ENCODE data around the gene STARD13.

STARD13 gene

DNA sequence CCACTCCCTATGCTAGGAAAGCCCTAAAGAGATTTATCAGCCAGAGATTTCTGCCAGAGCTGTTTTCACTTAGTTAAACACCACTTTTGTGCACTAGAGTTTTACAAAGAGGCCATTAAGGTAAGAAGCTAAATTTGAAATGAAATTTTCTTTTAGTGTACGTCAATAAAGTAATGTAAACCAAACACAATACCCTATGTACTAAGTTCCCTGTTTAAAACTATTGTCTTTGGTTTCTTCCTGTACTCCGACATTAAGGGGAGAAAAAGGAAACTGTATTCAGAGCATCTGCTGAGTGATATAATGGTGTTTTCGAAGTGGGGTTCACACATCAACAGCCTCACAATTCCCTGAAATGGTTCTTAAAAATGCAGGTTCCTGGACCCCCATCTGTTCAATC is 40.7 kb upstream of the STARD13 start:
- H3K9me3 ChIP-seq (replicated peaks; ENCODE audit: insufficient read depth, low read length) = no peaks in the 10 kb centered on the region
- no peak for DNase-seq
- H3K79me2 ChIP-seq (ENCODE audit: low read length) = no peaks in the 10 kb centered on the region
- no peak overlapping the region for H3K9ac ChIP-seq (ENCODE audit: low read length)
- H3K27me3 ChIP-seq (replicated peaks; ENCODE audit: insufficient read depth, low read length) = no peaks in the 10 kb centered on the region
- H2AFZ ChIP-seq (ENCODE audit: low read length) = no peak overlapping the region
- TF ChIP-seq CTCF (IDR thresholded peaks at IDR 0.05; ENCODE audit: low read length) (no peak), EZH2 (optimal IDR thresholded peaks at IDR 0.05; ENCODE audit: low read depth, low read length) (no peak), EZH2phosphoT487 (IDR thresholded peaks at IDR 0.05; ENCODE audit: low read length) (no peak)
- H3K4me2 ChIP-seq (ENCODE audit: low read depth, low read length) = no peak overlapping the region
- H4K20me1 ChIP-seq (ENCODE audit: insufficient read depth, low read length) = no peaks in the 10 kb centered on the region
- no peaks in the 10 kb centered on the region for H3K9me2 ChIP-seq (replicated peaks; ENCODE audit: insufficient read depth, low read length)
- H3K4me1 ChIP-seq (ENCODE audit: low read length) = no peaks in the 10 kb centered on the region
- H3K36me3 ChIP-seq (replicated peaks; ENCODE audit: insufficient read depth, low read length) = no peaks in the 10 kb centered on the region
- no peak overlapping the region for H3K27ac ChIP-seq (ENCODE audit: low read length)
- H3K4me3 ChIP-seq (ENCODE audit: low read length) = no peak overlapping the region
- no peaks in the 10 kb centered on the region for H3F3A ChIP-seq (ENCODE audit: insufficient read depth, low read length)

DNA sequence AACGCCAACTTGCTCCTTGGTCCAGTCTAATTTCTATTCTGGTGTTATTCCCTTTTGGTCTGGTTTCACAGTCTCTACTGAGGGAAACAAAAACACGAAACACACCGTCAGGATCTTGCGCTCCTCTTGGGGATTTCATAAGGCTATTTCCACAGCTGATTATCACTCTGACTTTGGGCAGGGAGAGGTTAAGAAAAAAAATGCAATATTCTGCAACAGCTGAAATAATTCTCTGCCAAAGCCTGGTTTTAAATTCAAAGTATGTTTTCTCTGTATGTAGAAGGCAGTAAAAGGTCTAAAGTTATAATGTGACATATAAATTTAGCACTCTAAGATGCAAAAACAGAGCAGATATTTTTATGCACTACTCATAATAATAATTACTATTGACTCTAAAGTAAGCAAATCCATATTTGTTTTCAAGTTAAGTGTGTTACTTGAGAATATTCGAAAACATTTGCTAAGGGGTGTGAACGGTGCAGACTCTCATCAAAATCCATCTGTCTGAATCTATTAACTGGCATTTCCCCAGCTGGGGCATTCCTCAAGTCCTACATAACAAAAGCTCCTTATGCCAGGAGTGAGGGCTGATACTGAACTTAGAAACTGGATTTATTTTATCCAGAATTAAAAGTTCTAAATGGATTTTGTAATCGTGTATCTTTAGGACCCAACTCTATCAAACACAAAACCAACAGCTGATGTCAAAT is 38.4 kb upstream of the STARD13 start:
- Histone ChIP-seq H4K20me1 (ENCODE audit: insufficient read depth, low read length) (no peaks in the 10 kb centered on the region), H3K9me2 (replicated peaks; ENCODE audit: insufficient read depth, low read length) (no peaks in the 10 kb centered on the region), H3K27ac (ENCODE audit: low read length) (no peak overlapping the region), H3K79me2 (ENCODE audit: low read length) (no peaks in the 10 kb centered on the region), H3K27me3 (replicated peaks; ENCODE audit: insufficient read depth, low read length) (no peaks in the 10 kb centered on the region), H3K4me3 (ENCODE audit: low read length) (no peak overlapping the region), H3K4me2 (ENCODE audit: low read depth, low read length) (no peak overlapping the region), H3K4me1 (ENCODE audit: low read length) (no peaks in the 10 kb centered on the region), H2AFZ (ENCODE audit: low read length) (no peak overlapping the region), H3F3A (ENCODE audit: insufficient read depth, low read length) (no peaks in the 10 kb centered on the region), H3K9me3 (replicated peaks; ENCODE audit: insufficient read depth, low read length) (no peaks in the 10 kb centered on the region), H3K9ac (ENCODE audit: low read length) (no peak overlapping the region), H3K36me3 (replicated peaks; ENCODE audit: insufficient read depth, low read length) (no peaks in the 10 kb centered on the region)
- TF ChIP-seq EZH2phosphoT487 (IDR thresholded peaks at IDR 0.05; ENCODE audit: low read length) (no peak), CTCF (IDR thresholded peaks at IDR 0.05; ENCODE audit: low read length) (no peak), EZH2 (optimal IDR thresholded peaks at IDR 0.05; ENCODE audit: low read depth, low read length) (no peak)
- no peak for DNase-seq

- H3K9ac ChIP-seq (ENCODE audit: low read length) = no peak overlapping the region
- H3K36me3 ChIP-seq (replicated peaks; ENCODE audit: insufficient read depth, low read length) = no peaks in the 10 kb centered on the region
- DNase-seq = no peak
- H2AFZ ChIP-seq (ENCODE audit: low read length) = no peak overlapping the region
- no peaks in the 10 kb centered on the region for H3K27me3 ChIP-seq (replicated peaks; ENCODE audit: insufficient read depth, low read length)
- H3K4me1 ChIP-seq (ENCODE audit: low read length) = no peaks in the 10 kb centered on the region
- no peaks in the 10 kb centered on the region for H4K20me1 ChIP-seq (ENCODE audit: insufficient read depth, low read length)
- H3K4me2 ChIP-seq (ENCODE audit: low read depth, low read length) = no peak overlapping the region
- H3K79me2 ChIP-seq (ENCODE audit: low read length) = no peaks in the 10 kb centered on the region
- H3K9me3 ChIP-seq (replicated peaks; ENCODE audit: insufficient read depth, low read length) = no peaks in the 10 kb centered on the region
- no peak overlapping the region for H3K27ac ChIP-seq (ENCODE audit: low read length)
- no peaks in the 10 kb centered on the region for H3F3A ChIP-seq (ENCODE audit: insufficient read depth, low read length)
- TF ChIP-seq EZH2phosphoT487 (IDR thresholded peaks at IDR 0.05; ENCODE audit: low read length) (no peak), EZH2 (optimal IDR thresholded peaks at IDR 0.05; ENCODE audit: low read depth, low read length) (no peak), CTCF (IDR thresholded peaks at IDR 0.05; ENCODE audit: low read length) (no peak)
- no peaks in the 10 kb centered on the region for H3K9me2 ChIP-seq (replicated peaks; ENCODE audit: insufficient read depth, low read length)
- H3K4me3 ChIP-seq (ENCODE audit: low read length) = no peak overlapping the region
Observed at GRCh38 chr13:33322965-33323668, 37.6 kb upstream of the STARD13 start.

Measured in MM.1S (cell line).